PC-3 (cell line): Measurements from ENCODE around the gene EPHB2. TPM values are rescaled to one million over a fixed set of nuclear protein-coding genes. Genes with fewer than 3 reads are reported as not detected.

Source experiments
- ATAC-seq: fragments of 200-7000 bp; cut with Tn5 transposase; 2 replicates; pipeline ENCODE4 v1.9.1; 2020; ENCODE audit warnings: mild to moderate bottlenecking, moderate library complexity
- BruUV-seq: library from RNA; stranded (reverse); fragments of 400-500 nt; replicated peaks from 2 replicates; lab custom pipeline; 2021; lab: Mats Ljungman, UMichigan
- CTCF ChIA-PET: fragments of 300-600 bp; sonication (Branson Sonifier 250); formaldehyde crosslinking; loops from one replicate; lab custom pipeline; 2022; ENCODE audit warnings: antibody characterized with exemption; lab: Charles Lee
- POLR2A ChIA-PET: fragments of 300-600 bp; sonication (Branson Sonifier 250); formaldehyde crosslinking; loops from one replicate; lab custom pipeline; 2022; ENCODE audit warnings: antibody characterized with exemption; ENCODE audit not compliant: unreplicated experiment; lab: Charles Lee
- DNase-seq: peaks from one replicate; pipeline ENCODE4 v3.0.0-alpha.2; 2015
- H2AFZ ChIP-seq: fragments of 300-600 bp; sonication (generic); 2 replicates; pipeline ENCODE4 v1.6.0; 2016; ENCODE audit warnings: antibody characterized with exemption, low read length
- H3F3A ChIP-seq: fragments of 300-600 bp; sonication (generic); one replicate; pipeline ENCODE4 v1.6.0; 2017; ENCODE audit warnings: antibody characterized with exemption, low read length, control low read depth, mild to moderate bottlenecking; ENCODE audit not compliant: unreplicated experiment
- H3K27ac ChIP-seq: fragments of 300-600 bp; sonication (generic); 2 replicates; pipeline ENCODE4 v1.5.1; 2016; ENCODE audit warnings: mild to moderate bottlenecking, low read length
- H3K27me3 ChIP-seq: fragments of 300-600 bp; sonication (generic); 2 replicates; pipeline ENCODE4 v1.6.1; 2016; ENCODE audit warnings: low read length, mixed read lengths
- H3K36me3 ChIP-seq: fragments of 300-600 bp; sonication (generic); 2 replicates; pipeline ENCODE4 v1.6.1; 2016; ENCODE audit warnings: low read depth, mixed run types, low read length, mixed read lengths
- H3K4me1 ChIP-seq: fragments of 300-600 bp; sonication (generic); 2 replicates; pipeline ENCODE4 v1.5.1; 2016; ENCODE audit warnings: low read length; ENCODE audit not compliant: insufficient read depth
- H3K4me2 ChIP-seq: fragments of 300-600 bp; sonication (generic); 2 replicates; pipeline ENCODE4 v1.6.0; 2016; ENCODE audit warnings: low read length
- H3K4me3 ChIP-seq: fragments of 300-600 bp; sonication (generic); 2 replicates; pipeline ENCODE4 v1.5.1; 2016; ENCODE audit warnings: mild to moderate bottlenecking, low read length, mixed read lengths
- H3K79me2 ChIP-seq: fragments of 300-600 bp; sonication (generic); 2 replicates; pipeline ENCODE4 v1.6.1; 2017; ENCODE audit warnings: low read length, mixed read lengths
- H3K9ac ChIP-seq: fragments of 300-600 bp; sonication (generic); 2 replicates; pipeline ENCODE4 v1.6.0; 2016; ENCODE audit warnings: mild to moderate bottlenecking, low read length
- H3K9me2 ChIP-seq: fragments of 300-600 bp; sonication (generic); replicated peaks from 2 replicates; pipeline ENCODE4 v1.6.1; 2016; ENCODE audit warnings: mixed run types, low read length, mixed read lengths
- H3K9me3 ChIP-seq: fragments of 300-600 bp; sonication (generic); 2 replicates; pipeline ENCODE4 v1.6.1; 2016; ENCODE audit warnings: low read length, mixed read lengths
- H4K20me1 ChIP-seq: fragments of 300-600 bp; sonication (generic); 2 replicates; pipeline ENCODE4 v1.6.1; 2016; ENCODE audit warnings: low read length, mixed read lengths
- EZH2 ChIP-seq: fragments of 300-600 bp; sonication (generic); IDR thresholded peaks from one replicate; pipeline ENCODE4 v1.6.1; 2017; ENCODE audit warnings: antibody characterized with exemption, mild to moderate bottlenecking, low read length; ENCODE audit not compliant: unreplicated experiment
- EZH2phosphoT487 ChIP-seq: fragments of 300-600 bp; sonication (generic); IDR thresholded peaks from 2 replicates; pipeline ENCODE4 v1.6.1; 2018; ENCODE audit warnings: mild to moderate bottlenecking, antibody characterized with exemption, low read length, borderline replicate concordance
- intact Hi-C: fragments of 100-400 bp; cut with micrococcal nuclease; formaldehyde crosslinking; loops from 2 replicates; pipeline ENCODE4 v1.9.0; 2023
- total RNA-seq: library from RNA; depleted of rRNA; stranded (reverse); fragments of >200 nt; gene quantifications from 2 replicates; pipeline ENCODE4 v1.2.3, GENCODE V29; 2014
- TF ChIP-seq, protein P1 (sequence below): fragments of 300-600 bp; sonication (generic); conservative IDR thresholded peaks from 2 replicates; pipeline ENCODE4 v1.5.1; 2017; ENCODE audit warnings: antibody characterized with exemption, low read depth, mild to moderate bottlenecking, low read length

Gene EPHB2
- total RNA-seq, 1 experiment from 2014 or later = 23.2 TPM

DNA sequence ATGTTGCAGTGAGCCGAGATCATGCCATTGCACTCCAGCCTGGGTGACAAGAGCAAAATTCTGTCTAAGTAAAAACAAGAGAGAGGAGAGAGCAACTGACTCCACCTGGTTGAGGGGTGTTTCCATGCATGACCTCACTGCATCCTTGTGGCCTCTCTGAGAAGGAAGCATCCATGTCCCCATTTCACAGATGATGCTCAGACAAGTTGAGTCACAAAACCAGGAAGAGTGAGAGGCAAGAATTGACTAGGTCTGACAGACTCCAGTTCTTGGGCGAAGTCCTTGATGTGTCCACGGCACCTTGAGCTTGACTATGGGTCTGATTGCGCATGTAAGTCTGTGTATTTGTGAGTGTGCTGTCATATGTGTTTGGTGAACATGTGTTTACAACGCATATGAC lies 156.2 kb downstream of the EPHB2 start:
- H3K4me3 ChIP-seq = no peak overlapping the region
- H2AFZ ChIP-seq = no peak overlapping the region
- no peak for ATAC-seq
- no peak for DNase-seq
- H3F3A ChIP-seq = no peaks in the 10 kb centered on the region
- ChIA-PET POLR2A (no interaction called here), CTCF (no interaction called here)
- BruUV-seq = no TSS peak
- no peak overlapping the region for H3K9ac ChIP-seq
- no peaks in the 10 kb centered on the region for H3K9me3 ChIP-seq
- H3K27me3 ChIP-seq = no peaks in the 10 kb centered on the region
- TF ChIP-seq, protein P1, sequence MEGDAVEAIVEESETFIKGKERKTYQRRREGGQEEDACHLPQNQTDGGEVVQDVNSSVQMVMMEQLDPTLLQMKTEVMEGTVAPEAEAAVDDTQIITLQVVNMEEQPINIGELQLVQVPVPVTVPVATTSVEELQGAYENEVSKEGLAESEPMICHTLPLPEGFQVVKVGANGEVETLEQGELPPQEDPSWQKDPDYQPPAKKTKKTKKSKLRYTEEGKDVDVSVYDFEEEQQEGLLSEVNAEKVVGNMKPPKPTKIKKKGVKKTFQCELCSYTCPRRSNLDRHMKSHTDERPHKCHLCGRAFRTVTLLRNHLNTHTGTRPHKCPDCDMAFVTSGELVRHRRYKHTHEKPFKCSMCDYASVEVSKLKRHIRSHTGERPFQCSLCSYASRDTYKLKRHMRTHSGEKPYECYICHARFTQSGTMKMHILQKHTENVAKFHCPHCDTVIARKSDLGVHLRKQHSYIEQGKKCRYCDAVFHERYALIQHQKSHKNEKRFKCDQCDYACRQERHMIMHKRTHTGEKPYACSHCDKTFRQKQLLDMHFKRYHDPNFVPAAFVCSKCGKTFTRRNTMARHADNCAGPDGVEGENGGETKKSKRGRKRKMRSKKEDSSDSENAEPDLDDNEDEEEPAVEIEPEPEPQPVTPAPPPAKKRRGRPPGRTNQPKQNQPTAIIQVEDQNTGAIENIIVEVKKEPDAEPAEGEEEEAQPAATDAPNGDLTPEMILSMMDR = no peak
- TF ChIP-seq EZH2phosphoT487 = no peak
- TF ChIP-seq EZH2 = no peak
- no peaks in the 10 kb centered on the region for H3K79me2 ChIP-seq
- no peaks in the 10 kb centered on the region for H3K9me2 ChIP-seq
- no peaks in the 10 kb centered on the region for H3K36me3 ChIP-seq
- intact Hi-C loops = no loop called here
- H4K20me1 ChIP-seq = no peaks in the 10 kb centered on the region
- no peak overlapping the region for H3K27ac ChIP-seq
- H3K4me1 ChIP-seq = peaks cover 17% of the 10 kb centered on the region
- no peak overlapping the region for H3K4me2 ChIP-seq

DNA sequence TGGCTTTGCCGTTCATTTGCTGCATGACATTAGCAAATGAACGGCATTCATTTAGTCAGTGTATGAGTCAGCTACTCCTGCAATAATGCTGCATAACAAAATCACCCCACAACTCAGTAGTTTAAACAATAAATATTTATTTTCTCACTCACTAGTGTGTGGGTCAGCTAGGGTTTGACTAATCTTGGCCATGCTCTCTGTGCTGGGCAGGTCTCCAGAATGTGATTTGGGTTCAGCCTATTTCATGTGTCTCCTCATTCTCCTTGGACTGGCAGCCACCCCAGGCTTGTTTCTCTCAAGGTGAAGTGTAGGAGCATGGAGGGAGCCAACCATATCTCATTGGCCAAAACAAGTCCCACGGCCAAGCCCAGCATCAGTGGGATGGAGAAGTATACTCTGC lies 157.7 kb downstream of the EPHB2 start:
- peaks cover 16% of the 10 kb centered on the region for H3K4me1 ChIP-seq
- H3K4me2 ChIP-seq = no peak overlapping the region
- no peaks in the 10 kb centered on the region for H4K20me1 ChIP-seq
- no peak overlapping the region for H2AFZ ChIP-seq
- H3K27me3 ChIP-seq = no peaks in the 10 kb centered on the region
- peak; percentile 42 for DNase-seq
- no peak overlapping the region for H3K9ac ChIP-seq
- no peak for TF ChIP-seq EZH2
- BruUV-seq = no TSS peak
- no peaks in the 10 kb centered on the region for H3K36me3 ChIP-seq
- H3K9me3 ChIP-seq = no peaks in the 10 kb centered on the region
- H3K4me3 ChIP-seq = no peak overlapping the region
- no peak overlapping the region for H3K27ac ChIP-seq
- intact Hi-C loops = no loop called here
- H3F3A ChIP-seq = no peaks in the 10 kb centered on the region
- CTCF ChIA-PET = no interaction called here
- POLR2A ChIA-PET = no interaction called here
- no peaks in the 10 kb centered on the region for H3K9me2 ChIP-seq
- no peak for ATAC-seq
- H3K79me2 ChIP-seq = no peaks in the 10 kb centered on the region

DNA sequence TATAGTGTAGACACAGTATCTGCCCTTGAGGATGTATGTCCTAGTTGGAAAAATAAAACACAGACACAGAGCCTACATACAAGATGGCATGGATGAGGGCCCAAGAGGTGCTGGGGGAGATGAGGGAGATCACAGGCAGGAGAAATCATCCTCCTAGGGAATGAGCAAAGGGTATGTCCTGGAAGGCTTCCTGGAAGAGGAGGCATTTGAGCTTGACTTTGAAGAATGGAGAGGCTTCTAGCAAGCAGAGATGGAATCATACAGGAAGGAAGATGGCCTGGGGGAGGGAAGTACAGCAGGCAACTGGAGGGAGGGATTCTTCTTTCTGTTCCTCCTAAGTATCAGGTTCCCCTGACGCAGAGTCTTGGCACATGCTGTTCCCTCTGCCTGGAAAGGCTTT lies 158.7 kb downstream of the EPHB2 start:
- TF ChIP-seq, protein P1 = no peak
- no peak for TF ChIP-seq EZH2
- TF ChIP-seq EZH2phosphoT487 = no peak
- H3K9me2 ChIP-seq = no peaks in the 10 kb centered on the region
- H3K79me2 ChIP-seq = no peaks in the 10 kb centered on the region
- CTCF ChIA-PET = no interaction called here
- ATAC-seq = no peak
- intact Hi-C loops = no loop called here
- H3K4me2 ChIP-seq = no peak overlapping the region
- H3K9ac ChIP-seq = no peak overlapping the region
- no peak overlapping the region for H2AFZ ChIP-seq
- H3K27ac ChIP-seq = no peak overlapping the region
- H3K36me3 ChIP-seq = no peaks in the 10 kb centered on the region
- DNase-seq = no peak
- H4K20me1 ChIP-seq = no peaks in the 10 kb centered on the region
- POLR2A ChIA-PET = no interaction called here
- H3K9me3 ChIP-seq = no peaks in the 10 kb centered on the region
- no peaks in the 10 kb centered on the region for H3K27me3 ChIP-seq
- H3K4me3 ChIP-seq = no peak overlapping the region
- H3K4me1 ChIP-seq = peaks cover 16% of the 10 kb centered on the region
- BruUV-seq = no TSS peak
- no peaks in the 10 kb centered on the region for H3F3A ChIP-seq
